ENCODE data around the gene FAR2.
"Not testable (repeated sequence)": the region's sequence is repeated elsewhere in the genome, so short reads cannot be mapped to it uniquely, and the experiment has no call there.

GRCh38 chr12:29169978-29170377, 20.9 kb downstream of the FAR2 start:
- TF ChIP-seq CTCF (conservative IDR thresholded peaks at IDR 0.05; ENCODE audit: low read depth in 2 of 2); EZH2 (IDR thresholded peaks at IDR 0.05; ENCODE audit: low read depth, unreplicated experiment); POLR2AphosphoS5 (IDR thresholded peaks at IDR 0.05; ENCODE audit: low read depth); ZNF114 (CRISPR knock-in tag; IDR thresholded peaks at IDR 0.05); CREB1 (CRISPR knock-in tag; IDR thresholded peaks at IDR 0.05; ENCODE audit: low read depth); EZH2phosphoT487 (IDR thresholded peaks at IDR 0.05; ENCODE audit: unreplicated experiment); ZNF331 (CRISPR knock-in tag; IDR thresholded peaks at IDR 0.05; ENCODE audit: low read depth): not testable (repeated sequence)

All from GM23338 (cell line).